ENCODE data around the gene NOS1AP.

DNA sequence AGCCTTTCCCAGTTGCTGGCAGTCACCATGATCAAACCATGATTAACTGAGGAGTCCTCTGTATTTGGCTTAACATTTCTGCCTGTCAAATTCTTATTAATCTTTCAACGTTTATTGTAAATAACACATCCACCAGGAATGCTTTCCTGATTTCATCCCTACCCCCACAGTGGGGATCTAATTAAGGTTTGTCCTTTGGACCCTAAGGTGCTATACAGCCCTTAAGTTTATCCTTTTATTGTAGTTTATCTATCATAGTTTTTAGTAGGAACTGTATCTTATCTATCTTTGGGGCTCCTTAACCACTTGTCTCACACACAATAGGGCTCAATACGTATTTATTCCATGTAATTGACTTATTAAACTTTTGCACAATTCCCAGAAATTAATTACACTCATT lies 246.2 kb downstream of the NOS1AP start:
- TF ChIP-seq POLR2A (IDR thresholded peaks at IDR 0.05) (no peak), POLR2AphosphoS5 (IDR thresholded peaks at IDR 0.05; ENCODE audit: insufficient read depth in 1 of 2, low read depth in 1 of 2) (no peak)
- TF ChIP-seq, protein P1, sequence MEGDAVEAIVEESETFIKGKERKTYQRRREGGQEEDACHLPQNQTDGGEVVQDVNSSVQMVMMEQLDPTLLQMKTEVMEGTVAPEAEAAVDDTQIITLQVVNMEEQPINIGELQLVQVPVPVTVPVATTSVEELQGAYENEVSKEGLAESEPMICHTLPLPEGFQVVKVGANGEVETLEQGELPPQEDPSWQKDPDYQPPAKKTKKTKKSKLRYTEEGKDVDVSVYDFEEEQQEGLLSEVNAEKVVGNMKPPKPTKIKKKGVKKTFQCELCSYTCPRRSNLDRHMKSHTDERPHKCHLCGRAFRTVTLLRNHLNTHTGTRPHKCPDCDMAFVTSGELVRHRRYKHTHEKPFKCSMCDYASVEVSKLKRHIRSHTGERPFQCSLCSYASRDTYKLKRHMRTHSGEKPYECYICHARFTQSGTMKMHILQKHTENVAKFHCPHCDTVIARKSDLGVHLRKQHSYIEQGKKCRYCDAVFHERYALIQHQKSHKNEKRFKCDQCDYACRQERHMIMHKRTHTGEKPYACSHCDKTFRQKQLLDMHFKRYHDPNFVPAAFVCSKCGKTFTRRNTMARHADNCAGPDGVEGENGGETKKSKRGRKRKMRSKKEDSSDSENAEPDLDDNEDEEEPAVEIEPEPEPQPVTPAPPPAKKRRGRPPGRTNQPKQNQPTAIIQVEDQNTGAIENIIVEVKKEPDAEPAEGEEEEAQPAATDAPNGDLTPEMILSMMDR (IDR thresholded peaks at IDR 0.05), result no peak

Measured in vagina (tissue), 2 donors.